ENCODE data around the gene CFAP107.
A peak's percentile ranks its signal among the peaks of the same experiment; 100 is the strongest.
"Not testable (repeated sequence)": the region's sequence is repeated elsewhere in the genome, so short reads cannot be mapped to it uniquely, and the experiment has no call there.

Gene CFAP107, protein sequence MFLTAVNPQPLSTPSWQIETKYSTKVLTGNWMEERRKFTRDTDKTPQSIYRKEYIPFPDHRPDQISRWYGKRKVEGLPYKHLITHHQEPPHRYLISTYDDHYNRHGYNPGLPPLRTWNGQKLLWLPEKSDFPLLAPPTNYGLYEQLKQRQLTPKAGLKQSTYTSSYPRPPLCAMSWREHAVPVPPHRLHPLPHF

DNA sequence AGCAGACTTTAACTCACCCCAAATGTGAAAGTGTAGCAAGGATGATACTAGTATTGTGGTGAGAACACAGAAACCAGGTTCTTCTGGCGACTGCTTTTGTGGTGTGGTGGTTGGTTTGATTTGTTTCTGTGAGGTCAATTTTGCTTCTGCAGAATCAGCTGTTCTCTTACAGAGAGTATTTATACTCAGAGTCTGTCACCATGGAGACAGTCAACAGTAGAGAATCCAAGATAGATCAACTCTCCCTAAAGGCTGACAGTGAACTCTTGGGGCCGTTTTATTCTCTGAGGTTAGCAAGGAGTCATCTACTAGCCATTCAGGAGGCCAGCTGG, at the start of gene CFAP107:
Gene CFAP107, plus strand, starts transcription at position 209 of the 332 bp plus-strand sequence. CDS start 231 bp downstream, outside the sequence.
- no peak for DNase-seq (ENCODE audit: low read depth)

DNA sequence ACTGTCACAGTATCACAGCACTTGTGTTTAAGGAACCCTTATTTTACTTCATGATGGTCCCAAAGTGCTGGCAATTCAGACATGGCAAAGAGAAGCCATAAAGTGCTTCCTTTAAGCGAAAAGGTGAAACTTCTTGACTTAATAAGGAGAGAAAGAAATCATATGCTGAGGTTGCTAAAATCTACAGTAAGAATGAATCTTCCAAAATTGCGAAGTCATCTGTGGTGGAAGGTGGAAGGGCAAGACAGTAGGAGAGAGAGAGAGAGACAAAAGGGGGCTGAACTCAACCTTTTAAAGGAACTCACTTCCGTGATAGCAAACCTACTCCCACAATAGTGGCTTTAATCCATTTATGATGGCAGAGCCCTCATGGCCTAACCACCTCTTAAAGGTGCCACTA, 49.3 kb upstream of the CFAP107 start:
- DNase-seq (ENCODE audit: low read depth), result no peak

DNA sequence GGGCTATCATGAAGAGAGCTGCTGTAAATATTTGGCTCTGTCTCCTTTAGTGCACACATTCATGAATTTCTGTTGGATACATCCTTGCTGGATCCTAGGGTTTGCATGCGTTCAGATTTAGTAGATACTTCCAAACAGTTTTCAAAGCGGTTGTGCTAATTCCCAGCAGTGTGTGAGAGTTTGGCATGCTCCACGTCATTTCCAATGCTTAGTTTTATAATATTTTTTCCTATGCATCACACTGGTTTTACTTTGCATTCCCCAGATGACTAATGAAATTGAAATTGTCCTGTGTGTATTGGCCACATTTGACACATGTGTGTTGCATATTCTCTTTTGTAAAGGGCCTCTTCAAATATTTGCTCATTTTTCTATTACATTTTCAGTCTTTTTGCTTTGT, 48.6 kb upstream of the CFAP107 start:
- DNase-seq (ENCODE audit: low read depth), result no peak

DNA sequence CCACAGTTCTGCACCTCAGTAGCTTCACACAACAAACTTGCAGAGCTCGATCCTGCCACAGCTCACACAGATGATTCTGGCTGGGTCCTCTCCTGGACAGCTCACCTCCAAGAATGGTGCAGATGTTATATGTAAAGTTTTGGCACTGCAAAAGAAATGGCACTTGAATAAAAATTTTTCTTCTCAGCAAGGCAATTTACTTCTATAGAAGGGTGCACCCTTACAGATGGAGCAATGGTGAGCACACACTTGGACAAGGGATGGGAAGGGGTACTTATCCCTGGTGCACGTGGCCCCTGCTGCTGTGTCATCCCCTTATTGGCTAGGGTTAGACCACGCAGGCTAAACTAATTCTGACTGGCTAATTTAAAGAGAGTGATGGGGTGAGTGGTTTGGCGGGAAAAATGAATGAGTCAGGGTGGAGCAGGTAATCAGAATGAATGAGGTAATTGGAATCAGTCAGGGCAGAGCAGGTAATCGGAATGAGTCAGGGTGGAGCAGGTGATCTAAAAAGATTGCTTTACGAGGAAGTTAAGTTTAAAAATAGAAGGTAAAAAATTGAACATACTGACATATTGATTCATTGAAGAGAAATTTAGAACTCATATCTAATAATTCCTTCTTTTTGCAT, 42.1 kb upstream of the CFAP107 start:
- no peak for DNase-seq (ENCODE audit: low read depth)

DNA sequence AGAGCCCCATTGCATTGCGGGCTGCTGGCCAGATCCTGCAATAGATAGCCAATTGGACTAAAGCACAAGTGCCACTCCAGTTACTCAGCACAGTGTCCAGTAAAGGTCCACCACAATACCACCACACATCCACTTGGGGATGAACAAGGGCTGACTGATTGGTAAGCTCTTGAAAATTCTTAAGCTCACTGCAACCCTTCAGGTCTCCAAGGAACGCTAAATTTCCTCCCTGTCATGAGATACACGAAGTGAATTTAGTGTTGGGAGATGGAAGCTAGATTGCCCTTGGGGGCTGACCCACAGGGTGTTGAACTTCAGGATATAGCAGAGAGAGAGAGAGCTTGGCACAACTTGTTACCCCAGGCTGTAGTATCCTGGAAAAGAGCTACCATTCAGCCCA, 39.9 kb upstream of the CFAP107 start:
- no peak for DNase-seq (ENCODE audit: low read depth)

DNA sequence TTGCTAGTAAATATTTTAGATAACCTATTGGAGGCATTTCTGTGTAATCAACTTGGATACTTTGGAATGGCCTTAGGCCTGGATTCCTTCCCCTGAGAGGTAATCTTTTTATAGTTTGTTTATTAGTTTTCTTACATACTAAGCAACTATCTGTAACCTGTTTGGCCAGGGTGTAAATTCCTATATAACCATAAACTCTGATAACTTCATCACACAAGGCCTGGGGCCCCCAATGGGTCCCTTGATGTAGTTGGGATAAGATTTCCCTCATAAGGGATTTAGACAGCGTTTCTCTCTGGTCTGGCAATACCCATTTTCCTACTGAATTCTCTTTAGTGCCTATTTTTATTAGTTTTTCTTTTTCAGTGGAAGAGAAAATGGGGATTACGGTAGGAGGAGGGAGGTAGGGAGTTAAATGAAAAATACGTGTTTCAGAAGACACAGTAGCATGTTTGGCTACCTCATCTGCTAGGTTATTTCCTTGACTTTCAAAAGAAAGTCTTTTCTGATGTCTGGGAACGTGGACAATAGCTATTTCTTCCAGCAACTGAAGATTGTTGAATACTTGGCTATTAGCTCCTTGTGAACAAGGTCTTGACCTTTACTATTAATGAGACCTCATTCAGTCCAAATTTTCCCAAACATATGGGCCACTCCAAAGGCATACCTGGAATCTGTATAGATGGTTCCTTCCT, 37.5 kb upstream of the CFAP107 start:
- DNase-seq (ENCODE audit: low read depth), result no peak

DNA sequence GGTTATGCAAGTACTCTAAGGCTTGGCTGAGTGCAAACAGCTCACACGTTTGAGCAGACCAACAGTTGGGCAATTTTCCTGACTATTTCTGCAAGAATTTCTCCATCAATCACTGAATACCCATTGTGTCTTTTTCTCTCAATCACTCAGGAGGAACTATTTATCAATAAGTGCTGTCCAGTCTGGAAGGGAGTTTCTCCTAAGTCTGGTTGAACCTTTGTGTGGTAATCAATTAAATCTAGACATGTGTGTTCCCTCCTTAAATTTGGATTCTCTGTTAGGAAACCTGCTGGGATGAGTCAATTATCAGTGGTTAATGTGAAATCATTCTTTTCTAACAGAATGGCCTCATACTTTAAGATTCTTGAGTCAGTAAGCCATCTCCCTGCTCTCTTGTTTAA, 36.9 kb upstream of the CFAP107 start:
- DNase-seq (ENCODE audit: low read depth), result peak; percentile 27

DNA sequence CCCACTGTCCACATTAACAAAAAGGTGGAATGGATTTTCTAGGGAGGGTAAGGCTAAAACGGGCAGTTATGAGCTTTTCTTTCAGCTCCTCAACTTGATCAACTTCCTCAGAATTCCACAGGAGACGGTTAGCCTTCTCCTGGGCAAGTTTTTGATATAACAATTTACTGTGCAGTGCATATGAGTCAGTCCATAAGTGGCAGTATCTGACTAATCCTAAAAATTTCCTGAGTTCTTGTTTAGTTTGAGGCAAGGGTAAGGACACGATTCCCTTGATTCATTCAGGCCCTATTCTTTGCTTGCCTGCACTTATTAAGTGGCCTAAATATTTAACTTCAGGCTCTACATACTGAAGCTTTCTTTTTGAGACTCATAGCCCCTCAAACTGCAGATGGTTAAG, 36.3 kb upstream of the CFAP107 start:
- no peak for DNase-seq (ENCODE audit: low read depth)

DNA sequence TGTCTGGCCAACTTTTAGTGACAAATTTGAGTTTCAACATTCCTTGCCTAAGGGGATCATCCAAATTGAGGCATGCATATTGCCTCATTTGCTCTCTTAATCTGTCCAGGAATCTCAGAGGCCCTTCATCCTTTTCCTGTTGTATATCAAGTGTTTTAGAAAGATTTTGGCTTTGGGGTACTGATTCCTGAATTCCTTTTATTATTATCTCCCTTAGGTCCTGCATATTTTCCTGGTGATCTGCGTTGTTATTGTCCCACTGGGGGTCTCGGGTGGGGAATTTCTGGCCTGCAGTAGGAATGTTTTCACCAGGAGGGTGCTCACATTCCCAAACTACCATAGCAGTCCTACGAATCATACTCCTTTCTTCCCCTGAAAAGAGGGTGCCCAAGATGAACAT, 34.5 kb upstream of the CFAP107 start:
- no peak for DNase-seq (ENCODE audit: low read depth)

DNA sequence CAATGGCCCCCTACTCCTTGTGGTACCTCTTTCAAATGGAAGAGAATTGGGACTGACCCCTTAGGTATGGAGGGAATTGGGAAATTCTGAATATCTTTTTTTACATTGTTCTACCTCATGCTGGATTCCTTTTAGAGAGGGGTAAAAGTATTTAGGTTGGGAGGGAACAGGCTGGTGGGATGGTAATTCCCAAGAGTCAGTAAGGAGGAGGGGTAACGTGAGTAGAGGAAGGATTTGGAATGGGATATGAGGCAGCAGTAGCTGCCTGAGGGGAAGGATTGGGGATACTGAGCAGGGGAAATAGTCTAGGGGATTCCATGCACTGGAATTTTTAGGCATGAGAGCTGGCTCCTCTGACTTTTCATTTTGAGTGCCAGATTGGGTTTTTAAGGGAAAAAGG, 33.9 kb upstream of the CFAP107 start:
- DNase-seq (ENCODE audit: low read depth), result no peak

DNA sequence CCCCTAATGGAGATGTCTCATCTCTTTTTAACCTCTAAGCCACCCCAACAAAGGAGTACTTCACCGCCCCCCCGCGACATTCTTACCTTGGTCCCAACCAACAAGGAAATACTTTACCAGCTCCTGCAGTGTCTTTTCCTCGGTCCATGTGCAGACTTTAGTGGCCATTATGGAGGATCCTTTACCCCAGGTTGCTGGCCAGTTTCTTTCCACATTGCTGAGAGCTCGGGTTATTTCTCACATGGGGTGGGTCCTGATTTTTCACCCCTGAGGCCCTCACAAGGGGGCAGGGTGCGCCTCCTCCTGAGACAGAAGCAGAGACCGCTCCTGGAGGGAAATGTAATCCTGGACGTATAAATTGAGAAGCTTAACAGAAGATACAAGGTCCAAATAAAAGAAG, 33.1 kb upstream of the CFAP107 start:
- DNase-seq (ENCODE audit: low read depth), result no peak

DNA sequence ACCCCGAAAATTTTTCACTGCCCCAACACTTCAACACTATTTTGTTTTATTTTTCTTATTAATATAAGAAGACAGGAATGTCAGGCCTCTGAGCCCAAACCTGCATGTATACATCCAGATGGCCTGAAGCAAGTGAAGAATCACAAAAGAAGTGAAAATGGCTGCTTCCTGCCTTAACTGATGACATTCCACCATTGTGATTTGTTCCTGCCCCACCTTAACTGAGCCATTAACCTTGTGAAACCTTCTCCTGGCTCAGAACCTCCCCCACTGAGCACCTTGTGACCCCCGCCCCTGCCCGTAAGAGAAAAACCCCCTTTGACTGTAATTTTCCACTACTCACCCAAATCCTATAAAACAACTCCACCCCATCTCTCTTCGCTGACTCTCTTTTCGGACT, 32.3 kb upstream of the CFAP107 start:
- DNase-seq (ENCODE audit: low read depth), result not testable (repeated sequence)

DNA sequence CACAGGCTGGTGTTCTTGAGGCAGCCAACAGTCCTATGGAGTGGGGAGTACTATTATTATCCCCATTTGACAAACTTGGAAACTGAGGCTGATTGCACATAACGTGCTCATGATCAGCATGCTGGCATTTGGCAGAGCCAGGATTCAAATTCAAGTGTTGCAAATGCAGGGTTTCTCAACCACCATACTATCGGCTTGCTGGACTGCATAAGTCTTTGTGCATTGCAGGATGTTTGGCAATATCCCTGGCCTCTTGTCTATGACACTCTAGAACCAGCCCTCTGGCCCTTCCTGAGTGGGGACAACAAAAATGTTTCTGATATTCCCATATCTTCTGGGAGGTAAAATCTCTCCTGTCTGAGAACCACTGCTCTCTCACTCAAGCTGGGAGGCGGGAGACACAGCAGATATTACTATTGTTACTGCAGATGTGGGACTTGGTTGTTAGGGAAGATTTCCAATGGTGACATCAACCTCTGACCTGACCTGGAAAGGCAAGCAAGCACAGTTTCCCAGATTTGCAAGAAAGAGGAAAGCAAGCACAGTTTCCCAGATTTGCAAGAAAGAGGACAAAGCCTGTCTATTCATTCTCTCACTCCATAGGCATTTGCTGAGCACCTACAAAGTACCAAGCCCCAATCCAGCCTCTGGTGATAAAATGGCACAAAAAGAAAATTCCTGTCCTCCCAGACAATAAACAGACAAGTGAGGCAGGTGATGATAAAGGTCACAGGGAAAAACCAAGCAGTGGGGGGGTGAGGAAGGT, 31.1 kb upstream of the CFAP107 start:
- no peak for DNase-seq (ENCODE audit: low read depth)

DNA sequence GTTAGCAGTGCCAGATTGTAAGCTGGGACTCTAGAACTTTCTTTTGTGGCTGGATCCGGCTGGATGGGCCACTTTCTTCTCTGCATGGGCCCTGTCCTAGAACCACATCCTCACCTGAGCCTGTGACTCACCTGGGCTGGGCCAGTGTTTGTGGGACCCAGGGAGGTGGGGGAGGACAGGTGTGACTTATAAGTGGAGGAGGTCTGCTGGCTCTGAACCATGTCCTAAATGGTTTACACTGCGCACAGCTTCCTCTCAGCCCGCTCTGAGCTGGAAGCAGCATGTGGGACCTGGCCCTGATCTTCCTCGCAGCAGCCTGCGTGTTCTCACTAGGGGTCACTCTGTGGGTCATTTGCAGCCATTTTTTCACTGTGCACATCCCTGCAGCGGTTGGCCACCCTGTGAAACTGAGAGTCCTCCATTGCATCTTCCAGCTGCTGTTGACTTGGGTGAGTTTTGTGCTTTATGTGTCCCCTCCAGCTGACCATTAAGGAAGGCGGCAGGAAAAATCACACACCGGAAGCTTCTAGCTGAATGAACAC, 30.0 kb upstream of the CFAP107 start, which contains the start of gene AADACL3:
Gene AADACL3, plus strand, starts transcription at position 215 of the 542 bp plus-strand sequence. Its CDS starts 67 bp downstream, at position 282.
- DNase-seq (ENCODE audit: low read depth), result no peak

DNA sequence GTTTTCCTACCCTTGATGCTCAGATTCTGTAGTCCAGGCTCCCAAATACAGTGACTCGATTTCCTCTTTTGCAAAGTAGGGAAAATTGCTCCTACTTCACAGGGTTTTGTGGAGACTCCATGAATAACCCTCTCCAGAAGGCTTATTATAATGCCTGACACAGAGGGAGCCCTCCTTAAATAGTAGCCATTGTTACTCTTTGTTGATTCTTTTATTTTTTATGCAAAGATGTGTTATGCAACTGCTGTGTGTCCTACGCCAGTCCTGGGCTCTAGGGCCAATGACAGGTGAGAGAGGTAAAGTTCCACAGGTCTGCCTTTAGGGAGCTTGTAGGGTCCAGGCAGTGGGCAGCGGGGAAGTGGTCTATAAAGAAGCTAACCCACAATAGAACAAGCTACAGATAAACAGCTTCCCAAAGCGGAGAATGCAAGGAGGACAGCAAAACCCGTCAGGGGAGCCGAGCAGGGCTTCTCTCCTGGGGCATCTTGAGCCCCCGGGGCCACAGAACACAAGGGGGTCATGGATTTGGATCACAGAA, 28.6 kb upstream of the CFAP107 start:
- no peak for DNase-seq (ENCODE audit: low read depth)

DNA sequence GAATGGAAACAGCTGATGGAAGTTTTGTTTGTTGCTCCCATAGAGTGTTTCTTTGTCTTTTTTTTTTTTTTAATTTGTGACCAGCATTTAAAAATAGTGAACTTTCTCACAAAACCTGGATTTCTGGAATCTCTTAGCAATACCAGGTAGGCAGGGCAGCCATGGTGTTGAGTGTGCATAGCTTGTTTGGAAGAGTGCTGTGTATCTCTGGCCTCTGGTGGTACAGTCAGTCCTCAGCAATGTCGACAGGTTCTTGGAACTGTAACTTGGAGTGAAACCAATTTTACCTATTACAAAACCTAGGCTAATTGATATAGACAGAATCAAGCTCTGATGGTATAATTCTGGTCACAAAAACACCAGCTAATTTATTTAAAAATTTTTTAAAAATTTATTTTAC, 23.4 kb upstream of the CFAP107 start:
- DNase-seq (ENCODE audit: low read depth), result no peak

DNA sequence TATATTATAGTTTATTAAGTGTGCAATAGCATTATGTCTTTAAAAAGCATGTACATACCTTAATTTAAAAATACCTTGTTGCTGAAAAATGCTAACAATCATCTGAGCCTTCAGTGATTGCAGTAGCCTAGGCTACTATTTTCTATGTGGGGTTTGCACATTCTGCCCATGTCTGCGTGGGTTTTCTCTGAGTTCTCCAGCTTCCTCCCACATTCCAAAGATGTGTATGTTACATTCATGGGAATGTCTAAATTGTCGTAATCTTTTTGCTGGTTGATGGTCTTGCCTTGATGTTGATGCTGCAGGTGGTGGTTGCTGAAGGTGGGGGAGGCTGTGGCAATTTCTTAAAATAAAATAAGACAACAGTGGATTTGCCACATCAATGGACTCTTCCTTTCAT, 17.6 kb upstream of the CFAP107 start:
- DNase-seq (ENCODE audit: low read depth), result no peak

DNA sequence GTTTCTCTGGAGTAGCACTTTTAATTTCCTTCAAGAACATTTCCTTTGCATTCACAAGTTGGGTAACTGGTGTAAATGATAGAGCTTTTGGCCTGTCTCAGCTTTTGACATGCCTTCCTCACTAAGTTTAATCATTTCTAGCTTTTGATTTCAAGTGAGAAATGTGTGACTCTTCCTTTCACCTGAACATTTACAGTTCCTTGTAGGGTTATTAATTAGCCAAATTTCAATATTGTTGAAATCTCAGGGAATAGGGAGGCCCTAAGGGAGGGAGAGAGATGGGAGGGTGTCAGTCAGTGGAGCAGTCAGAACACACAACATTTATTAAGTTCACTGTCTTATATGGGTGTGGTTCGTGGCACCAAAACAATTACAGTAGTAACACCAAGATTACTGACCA, 15.8 kb upstream of the CFAP107 start:
- no peak for DNase-seq (ENCODE audit: low read depth)

DNA sequence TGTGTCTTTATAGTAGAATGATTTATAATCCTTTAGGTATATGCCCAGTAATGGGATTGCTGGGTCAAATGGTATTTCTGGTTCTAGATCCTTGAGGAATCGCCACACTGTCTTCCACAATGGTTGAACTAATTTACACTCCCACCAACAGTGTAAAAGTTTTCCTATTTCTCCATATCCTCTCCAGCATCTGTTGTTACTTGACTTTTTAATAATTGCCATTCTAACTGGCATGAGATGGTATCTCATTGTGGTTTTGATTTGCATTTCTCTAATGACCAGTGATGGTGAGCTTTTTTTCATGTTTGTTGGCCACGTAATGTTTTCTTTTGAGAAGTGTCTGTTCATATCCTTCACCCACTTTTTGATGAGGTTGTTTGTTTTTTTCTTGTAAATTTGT, 14.9 kb upstream of the CFAP107 start:
- not testable (repeated sequence) for DNase-seq (ENCODE audit: low read depth)

DNA sequence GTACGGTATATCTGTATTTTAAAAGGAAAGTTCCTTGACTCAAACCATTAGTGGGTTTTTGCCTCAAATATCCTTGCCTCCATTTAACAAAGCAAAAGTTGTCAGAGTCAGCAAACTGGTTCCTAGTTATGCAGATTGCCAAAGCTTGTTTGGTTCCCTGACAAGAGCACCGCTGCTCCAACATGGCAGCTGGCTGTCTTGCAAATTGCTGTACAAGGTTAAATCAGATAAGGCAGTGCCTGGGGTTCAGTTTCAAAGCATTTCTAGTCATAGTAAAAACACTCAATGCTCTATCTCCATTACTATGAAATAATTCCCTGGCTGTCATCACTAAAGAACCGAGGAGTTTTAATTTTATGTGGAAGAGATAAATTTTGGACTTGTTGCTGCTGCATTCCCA, 11.3 kb upstream of the CFAP107 start:
- DNase-seq (ENCODE audit: low read depth), result no peak

DNA sequence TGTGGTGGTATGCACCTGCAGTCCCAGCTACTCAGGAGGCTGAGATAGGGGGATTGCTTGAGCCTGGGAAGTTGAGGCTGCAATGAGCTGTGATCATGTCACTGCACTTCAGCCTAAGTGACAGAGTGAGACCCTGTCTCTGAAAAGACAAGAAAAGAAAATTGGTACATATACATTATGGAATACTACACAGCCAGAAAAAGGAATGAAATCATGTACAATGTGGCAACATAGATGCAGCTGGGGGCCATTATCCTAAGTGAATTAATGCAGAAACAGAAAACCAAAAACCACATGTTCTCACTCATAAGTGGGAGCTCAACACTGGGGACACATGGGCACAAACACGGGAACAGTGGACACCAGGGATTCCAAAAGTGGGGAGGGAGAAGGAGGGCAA, 7.1 kb upstream of the CFAP107 start:
- no peak for DNase-seq (ENCODE audit: low read depth)

DNA sequence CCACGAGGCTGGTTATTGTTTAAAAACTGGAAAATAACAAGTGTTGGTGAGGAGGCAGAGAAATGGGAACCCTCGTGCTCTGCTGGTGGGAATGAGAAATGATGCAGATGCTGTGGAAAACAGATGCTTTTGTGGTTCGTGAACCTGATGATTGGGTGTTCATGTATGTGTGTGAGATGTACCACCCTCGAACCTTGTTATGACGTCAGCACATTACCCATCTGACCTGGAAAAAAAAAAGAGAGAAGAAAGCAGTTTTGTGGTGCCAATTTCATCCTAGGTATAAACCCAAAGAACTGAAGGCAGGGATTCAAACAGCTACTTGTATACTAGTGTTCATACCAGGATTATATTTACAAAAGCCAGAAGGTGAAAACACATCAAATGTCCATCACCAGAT, 6.4 kb upstream of the CFAP107 start:
- DNase-seq (ENCODE audit: low read depth), result no peak

Data from amniotic epithelial cell (primary cell).